Activated CD8-positive, alpha-beta T cell treated with anti-CD3 and anti-CD28 coated beads for 36 hours (primary cell): ENCODE data around the gene BCAR3. TPM values are rescaled to one million over a fixed set of nuclear protein-coding genes. Genes with fewer than 3 reads are reported as not detected.

Experiments used
- ATAC-seq: fragments of 200-7000 bp; cut with Tn5 transposase; one replicate; pipeline ENCODE4 v1.10.0; 2021; ENCODE audit warnings: mild to moderate bottlenecking, moderate library complexity
- CTCF ChIA-PET: fragments of 350-600 bp; sonication (Branson Sonifier 250); formaldehyde crosslinking; loops from one replicate; lab custom pipeline; 2021; ENCODE audit warnings: antibody characterized with exemption; lab: Charles Lee
- POLR2A ChIA-PET: fragments of 350-600 bp; sonication (Branson Sonifier 250); formaldehyde crosslinking; loops from one replicate; lab custom pipeline; 2021; ENCODE audit warnings: antibody characterized with exemption; lab: Charles Lee
- DNase-seq: peaks from one replicate; pipeline ENCODE4 v3.0.0-alpha.2; 2020
- H3K27ac Mint-ChIP-seq: one replicate; pipeline ENCODE4 v1.8.0; 2021; ENCODE audit warnings: mild to moderate bottlenecking, mixed read lengths
- H3K27me3 Mint-ChIP-seq: one replicate; pipeline ENCODE4 v1.8.0; 2021; ENCODE audit warnings: mixed read lengths
- H3K36me3 Mint-ChIP-seq: one replicate; pipeline ENCODE4 v1.8.0; 2021; ENCODE audit warnings: low read depth, mixed read lengths
- H3K4me1 Mint-ChIP-seq: one replicate; pipeline ENCODE4 v1.8.0; 2021; ENCODE audit warnings: low read depth, mixed read lengths
- H3K4me3 Mint-ChIP-seq: one replicate; pipeline ENCODE4 v1.8.0; 2021; ENCODE audit warnings: mild to moderate bottlenecking, moderate library complexity, mixed read lengths
- H3K9me3 Mint-ChIP-seq: one replicate; pipeline ENCODE4 v1.8.0; 2021; ENCODE audit warnings: mixed read lengths
- intact Hi-C: fragments of 100-400 bp; cut with micrococcal nuclease; formaldehyde crosslinking; loops from one replicate; pipeline ENCODE4 v1.10.0; 2022
- total RNA-seq, 2 experiments: library from RNA; stranded (reverse); gene quantifications; one replicate each; pipeline ENCODE4 v1.2.3, GENCODE V29; 2021
- TF ChIP-seq, protein P1 (sequence below): fragments of 200-600 bp; IDR thresholded peaks from one replicate; pipeline ENCODE4 v1.8.0; 2022; ENCODE audit warnings: antibody characterized with exemption, mild to moderate bottlenecking

BCAR3 gene
- total RNA-seq, 2 experiments from 2014 or later: 0.51 to 0.70 TPM

DNA sequence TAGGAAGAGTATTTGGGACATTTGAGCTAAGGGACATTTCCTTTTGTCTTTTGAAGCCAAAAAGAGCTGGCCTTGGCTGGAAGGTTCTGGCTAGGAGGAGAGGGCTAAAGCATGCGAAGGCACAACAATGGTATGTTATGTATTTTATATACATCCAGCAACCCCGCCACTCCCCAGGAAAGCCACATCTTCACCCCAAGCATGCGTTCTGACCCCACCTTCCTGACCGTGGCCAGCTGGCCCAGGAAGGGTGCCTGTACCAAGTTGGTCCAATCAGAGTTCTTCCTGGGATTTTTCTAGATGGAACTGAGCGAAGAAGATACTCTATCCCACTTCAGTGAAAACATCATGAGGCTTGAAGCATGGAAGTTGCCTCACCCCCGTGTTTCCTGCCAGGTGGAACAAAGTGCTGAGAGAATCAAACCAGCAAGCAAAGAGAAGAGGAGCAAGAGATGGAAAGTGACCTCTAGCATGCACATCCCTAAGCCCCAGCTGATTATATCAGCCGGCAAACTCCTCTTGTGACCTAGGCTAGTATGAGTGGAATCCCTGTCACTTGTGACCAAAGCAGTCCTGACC, 82.7 kb downstream of the BCAR3 start:
- TF ChIP-seq, protein P1, sequence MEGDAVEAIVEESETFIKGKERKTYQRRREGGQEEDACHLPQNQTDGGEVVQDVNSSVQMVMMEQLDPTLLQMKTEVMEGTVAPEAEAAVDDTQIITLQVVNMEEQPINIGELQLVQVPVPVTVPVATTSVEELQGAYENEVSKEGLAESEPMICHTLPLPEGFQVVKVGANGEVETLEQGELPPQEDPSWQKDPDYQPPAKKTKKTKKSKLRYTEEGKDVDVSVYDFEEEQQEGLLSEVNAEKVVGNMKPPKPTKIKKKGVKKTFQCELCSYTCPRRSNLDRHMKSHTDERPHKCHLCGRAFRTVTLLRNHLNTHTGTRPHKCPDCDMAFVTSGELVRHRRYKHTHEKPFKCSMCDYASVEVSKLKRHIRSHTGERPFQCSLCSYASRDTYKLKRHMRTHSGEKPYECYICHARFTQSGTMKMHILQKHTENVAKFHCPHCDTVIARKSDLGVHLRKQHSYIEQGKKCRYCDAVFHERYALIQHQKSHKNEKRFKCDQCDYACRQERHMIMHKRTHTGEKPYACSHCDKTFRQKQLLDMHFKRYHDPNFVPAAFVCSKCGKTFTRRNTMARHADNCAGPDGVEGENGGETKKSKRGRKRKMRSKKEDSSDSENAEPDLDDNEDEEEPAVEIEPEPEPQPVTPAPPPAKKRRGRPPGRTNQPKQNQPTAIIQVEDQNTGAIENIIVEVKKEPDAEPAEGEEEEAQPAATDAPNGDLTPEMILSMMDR: no peak
- ChIA-PET POLR2A (no interaction called here), CTCF (no interaction called here)
- peaks cover 1% of the 10 kb centered on the region for H3K27me3 Mint-ChIP-seq
- DNase-seq (no peak), ATAC-seq (no peak)
- intact Hi-C loops: no loop called here
- no peaks in the 10 kb centered on the region for H3K36me3 Mint-ChIP-seq
- no peaks in the 10 kb centered on the region for H3K4me1 Mint-ChIP-seq
- no peaks in the 10 kb centered on the region for H3K9me3 Mint-ChIP-seq
- no peak overlapping the region for H3K4me3 Mint-ChIP-seq
- no peak overlapping the region for H3K27ac Mint-ChIP-seq

DNA sequence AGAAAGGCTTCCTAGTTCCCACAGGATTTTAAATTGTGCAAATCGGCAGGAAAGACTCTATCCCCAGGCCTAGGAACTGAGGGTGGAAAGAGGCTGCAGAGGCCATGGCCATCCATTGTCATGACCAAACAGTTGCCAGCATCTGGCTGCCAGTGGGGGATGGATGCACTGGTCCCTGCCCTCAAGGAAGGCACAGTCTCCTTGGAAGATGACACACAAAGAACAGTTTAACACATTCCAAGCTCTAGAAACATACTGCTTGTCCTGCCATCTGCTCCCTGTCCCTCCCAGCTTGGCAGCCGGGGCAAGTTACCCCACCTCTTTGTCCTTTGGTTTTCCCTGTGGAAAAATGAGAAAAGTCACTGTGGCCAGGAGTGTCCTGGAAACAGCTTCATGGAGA, 83.2 kb downstream of the BCAR3 start:
- ChIA-PET POLR2A (no interaction called here), CTCF (no interaction called here)
- DNase-seq (no peak), ATAC-seq (no peak)
- peaks cover 1% of the 10 kb centered on the region for H3K27me3 Mint-ChIP-seq
- H3K4me3 Mint-ChIP-seq: no peak overlapping the region
- TF ChIP-seq, protein P1: no peak
- H3K9me3 Mint-ChIP-seq: no peaks in the 10 kb centered on the region
- intact Hi-C loops: no loop called here
- no peak overlapping the region for H3K27ac Mint-ChIP-seq
- H3K4me1 Mint-ChIP-seq: no peaks in the 10 kb centered on the region
- no peaks in the 10 kb centered on the region for H3K36me3 Mint-ChIP-seq

DNA sequence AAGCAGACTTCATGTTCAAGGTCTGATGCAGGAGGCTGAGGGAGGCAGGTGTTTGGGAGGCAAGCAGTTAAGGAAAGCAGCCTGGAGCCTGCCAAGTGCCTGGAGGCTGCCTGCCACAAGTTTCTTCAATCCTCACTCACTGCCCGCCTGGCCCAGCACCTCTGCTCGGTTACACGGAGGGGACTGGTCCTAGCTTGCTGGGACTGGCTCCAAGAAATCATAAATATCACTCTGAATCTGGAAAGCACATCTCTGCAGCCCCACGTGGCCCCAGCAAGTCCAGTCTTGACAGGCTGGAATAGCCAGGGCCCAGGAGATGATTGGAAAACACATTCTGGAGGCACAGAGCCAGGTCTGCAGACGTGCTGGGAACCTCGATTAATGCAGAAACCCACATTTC, 83.9 kb downstream of the BCAR3 start:
- no peak for DNase-seq
- ChIA-PET POLR2A (no interaction called here), CTCF (no interaction called here)
- Mint-ChIP-seq H3K9me3 (no peaks in the 10 kb centered on the region), H3K27me3 (peaks cover 1% of the 10 kb centered on the region), H3K27ac (no peak overlapping the region), H3K4me3 (no peak overlapping the region), H3K36me3 (no peaks in the 10 kb centered on the region), H3K4me1 (no peaks in the 10 kb centered on the region)
- ATAC-seq: no peak
- TF ChIP-seq, protein P1: no peak
- intact Hi-C loops: no loop called here

DNA sequence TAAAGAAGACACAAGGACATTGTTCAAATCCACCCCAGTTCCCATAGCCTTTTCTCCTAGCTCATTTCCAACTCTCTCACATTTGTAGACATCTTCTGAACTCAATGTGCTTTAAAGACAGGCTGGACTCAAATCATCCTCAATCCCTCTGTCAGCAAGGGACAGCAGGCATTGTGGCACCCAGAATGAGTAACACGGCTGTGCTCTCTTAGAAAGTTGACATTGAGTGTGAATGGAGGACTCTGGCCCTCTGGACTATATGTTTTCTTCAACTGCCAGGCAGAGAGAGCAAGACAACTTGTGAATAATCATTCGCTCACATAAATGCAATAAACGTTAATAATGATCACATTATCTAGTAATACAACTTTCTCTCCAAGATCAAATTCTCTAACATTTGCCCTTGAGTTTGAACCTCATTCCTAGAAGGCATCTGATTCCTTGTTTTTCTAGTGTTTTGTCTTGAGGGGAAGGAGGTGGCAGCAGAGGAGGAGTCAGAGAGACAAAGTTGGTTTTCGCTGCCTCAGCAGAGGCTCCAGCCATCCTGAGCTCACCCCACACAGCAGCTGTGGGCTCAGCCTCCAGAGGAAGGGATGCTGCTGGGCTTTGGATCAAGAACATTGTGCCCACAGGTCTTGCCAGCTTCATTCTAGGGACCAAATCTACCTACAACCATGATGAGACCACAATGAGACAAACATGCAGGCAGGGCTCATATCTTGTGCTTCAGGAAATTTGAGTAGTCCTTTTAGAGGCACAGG, 85.1 kb downstream of the BCAR3 start:
- Mint-ChIP-seq H3K27ac (no peak overlapping the region), H3K4me1 (peaks cover 8% of the 10 kb centered on the region), H3K27me3 (peaks cover 1% of the 10 kb centered on the region), H3K4me3 (no peak overlapping the region), H3K9me3 (no peaks in the 10 kb centered on the region), H3K36me3 (no peaks in the 10 kb centered on the region)
- no peak for DNase-seq
- TF ChIP-seq, protein P1: no peak
- intact Hi-C loops: no loop called here
- ChIA-PET POLR2A (no interaction called here), CTCF (interaction anchor here (0.8 kb wide), 1 partner anchor 9 kb away, joined by 3 read pairs; no protein-coding TSS in a partner anchor)
- no peak for ATAC-seq

DNA sequence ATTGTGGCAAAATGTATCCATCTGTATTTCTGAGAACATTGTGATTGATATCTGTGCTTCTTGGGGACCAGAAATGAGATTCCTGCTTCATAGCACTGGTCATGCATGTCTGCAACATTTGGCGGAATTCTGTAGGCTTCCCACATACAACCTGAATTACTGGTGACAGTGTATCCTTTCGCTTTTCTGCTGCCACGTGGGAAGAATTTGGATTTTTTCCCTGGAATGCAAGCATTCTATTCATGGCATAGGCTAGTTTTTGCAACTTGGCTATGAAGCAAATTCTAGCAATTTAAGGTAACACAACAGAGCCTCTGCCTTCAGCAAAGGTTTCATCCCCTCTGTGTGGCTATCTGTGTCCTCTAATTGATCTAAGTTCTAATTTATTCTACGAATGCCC, 85.9 kb downstream of the BCAR3 start:
- TF ChIP-seq, protein P1: no peak
- intact Hi-C loops: no loop called here
- H3K4me1 Mint-ChIP-seq: peaks cover 12% of the 10 kb centered on the region
- no peak overlapping the region for H3K4me3 Mint-ChIP-seq
- no peaks in the 10 kb centered on the region for H3K36me3 Mint-ChIP-seq
- DNase-seq: no peak
- no peaks in the 10 kb centered on the region for H3K9me3 Mint-ChIP-seq
- no peak for ATAC-seq
- H3K27me3 Mint-ChIP-seq: peaks cover 1% of the 10 kb centered on the region
- H3K27ac Mint-ChIP-seq: no peak overlapping the region
- CTCF ChIA-PET: no interaction called here
- POLR2A ChIA-PET: no interaction called here
